SK-N-SH (cell line): ENCODE data around the gene PERCC1. TPM values are rescaled to one million over a fixed set of nuclear protein-coding genes. Genes with fewer than 3 reads are reported as not detected.
A peak's percentile ranks its signal among the peaks of the same experiment; 100 is the strongest.

Experiments used
- CTCF ChIA-PET: fragments of 300-600, 350-600 bp; formaldehyde crosslinking; extraction: SDS; loops from one replicate; lab custom pipeline; 2021; lab: Yijun Ruan, JAX
- POLR2A ChIA-PET: fragments of 350-600 bp; sonication (Branson Sonifier 250); formaldehyde crosslinking; extraction: SDS; loops from one replicate; lab custom pipeline; 2020; ENCODE audit warnings: antibody characterized with exemption, inconsistent platforms; lab: Yijun Ruan, JAX
- DNase-seq: peaks from one replicate; pipeline ENCODE4 v3.0.0; 2012
- H2AFZ ChIP-seq: fragments of 200-600 bp; sonication (generic); 2 replicates; pipeline ENCODE4 v1.8.1; 2016; ENCODE audit warnings: antibody characterized with exemption, mild to moderate bottlenecking, low read depth
- H3F3A ChIP-seq: fragments of 200-600 bp; sonication (generic); replicated peaks from 2 replicates; pipeline ENCODE3; 2016; ENCODE audit warnings: antibody characterized with exemption, mild to moderate bottlenecking; ENCODE audit not compliant: insufficient read depth
- H3K27ac ChIP-seq, 2 experiments: fragments of 200-500 bp in 1 of 2; fragments of 200-600 bp in 1 of 2; sonication (Bioruptor generic) in 1 of 2; sonication (generic), shearing (Covaris generic) in 1 of 2; 2 replicates each; pipeline versions ENCODE4 v1.5.1 to v1.6.1; 2014 to 2016; ENCODE audit warnings: low read depth in 2 of 2, inconsistent platforms in 1 of 2, low read length in 1 of 2, mild to moderate bottlenecking in 1 of 2, mixed read lengths in 1 of 2
- H3K27me3 ChIP-seq: fragments of 200-600 bp; sonication (generic), shearing (Covaris generic); 2 replicates; pipeline ENCODE4 v1.6.1; 2016; ENCODE audit warnings: mixed run types; ENCODE audit not compliant: insufficient read depth
- H3K36me3 ChIP-seq, 2 experiments: fragments of 200-500 bp in 1 of 2; fragments of 200-600 bp in 1 of 2; sonication (Bioruptor generic) in 1 of 2; sonication (generic) in 1 of 2; replicated peaks in 1 of 2; 2 replicates each; pipeline versions ENCODE3 to v1.5.1; 2014 to 2016; ENCODE audit warnings: low read length in 1 of 2, mild to moderate bottlenecking in 1 of 2; ENCODE audit not compliant: insufficient read depth in 2 of 2, control insufficient read depth in 1 of 2
- H3K4me1 ChIP-seq, 2 experiments: fragments of 200-500 bp in 1 of 2; fragments of 200-600 bp in 1 of 2; sonication (Bioruptor generic) in 1 of 2; sonication (generic), shearing (Covaris generic) in 1 of 2; 2 replicates each; pipeline versions ENCODE4 v1.5.1 to v1.6.1; 2014 to 2016; ENCODE audit warnings: low read depth in 1 of 2, low read length in 1 of 2, mixed run types in 1 of 2; ENCODE audit not compliant: insufficient read depth in 2 of 2, control insufficient read depth in 1 of 2
- H3K4me2 ChIP-seq: fragments of 200-600 bp; sonication (generic), shearing (Covaris generic); 2 replicates; pipeline ENCODE4 v1.6.1; 2017; ENCODE audit warnings: mixed run types
- H3K4me3 ChIP-seq, 2 experiments: fragments of 200-500 bp in 1 of 2; fragments of 200-600 bp in 1 of 2; sonication (Bioruptor generic) in 1 of 2; sonication (generic), shearing (Covaris generic) in 1 of 2; 2 replicates each; pipeline versions ENCODE4 v1.5.1 to v1.8.1; 2014 to 2016; ENCODE audit warnings: low read depth in 2 of 2, inconsistent platforms in 1 of 2, low read length in 1 of 2, mild to moderate bottlenecking in 1 of 2, mixed read lengths in 1 of 2, moderate library complexity in 1 of 2
- H3K79me2 ChIP-seq: fragments of 200-600 bp; sonication (generic); 2 replicates; pipeline ENCODE4 v1.8.1; 2017; ENCODE audit warnings: mild to moderate bottlenecking; ENCODE audit not compliant: insufficient read depth
- H3K9ac ChIP-seq: fragments of 200-600 bp; sonication (generic); 2 replicates; pipeline ENCODE4 v1.6.1; 2017; ENCODE audit warnings: mixed run types
- H3K9me2 ChIP-seq: fragments of 200-600 bp; sonication (generic); 2 replicates; pipeline ENCODE4 v1.6.1; 2017; ENCODE audit warnings: mixed run types
- H3K9me3 ChIP-seq: fragments of 200-600 bp; sonication (generic); 2 replicates; pipeline ENCODE4 v1.6.1; 2017; ENCODE audit warnings: mixed run types, mild to moderate bottlenecking, moderate library complexity
- H4K20me1 ChIP-seq: fragments of 200-600 bp; sonication (generic); 2 replicates; pipeline ENCODE4 v1.6.1; 2017; ENCODE audit warnings: mild to moderate bottlenecking, mixed run types; ENCODE audit not compliant: insufficient read depth
- CHD2 ChIP-seq: fragments of 150-350 bp; IDR thresholded peaks from 2 replicates; pipeline ENCODE4 v1.6.1; 2018; ENCODE audit warnings: low read length; ENCODE audit not compliant: partially characterized antibody
- FOXM1 ChIP-seq: IDR thresholded peaks from 2 replicates; pipeline ENCODE4 v1.4.0; 2012; ENCODE audit warnings: low read depth, mild to moderate bottlenecking
- GATA2 ChIP-seq: sonication (generic); formaldehyde crosslinking; IDR thresholded peaks from 2 replicates; pipeline ENCODE4 v1.5.0; 2020; ENCODE audit warnings: mild to moderate bottlenecking, missing genetic modification reagents
- MXI1 ChIP-seq: IDR thresholded peaks from 2 replicates; pipeline ENCODE4 v1.6.1; 2012; ENCODE audit warnings: mild to moderate bottlenecking, low read depth, low read length, improper control_type of control experiment
- PBX3 ChIP-seq: IDR thresholded peaks from 2 replicates; pipeline ENCODE4; 2012
- POLR2AphosphoS5 ChIP-seq: IDR thresholded peaks from 2 replicates; pipeline ENCODE4 v1.6.1; 2012; ENCODE audit warnings: low read depth, low read length
- RAD21 ChIP-seq: IDR thresholded peaks from 2 replicates; pipeline ENCODE4 v1.6.1; 2012; ENCODE audit warnings: mild to moderate bottlenecking, low read length
- RFX5 ChIP-seq: IDR thresholded peaks from 2 replicates; pipeline ENCODE4 v1.6.1; 2012; ENCODE audit warnings: mild to moderate bottlenecking, improper control_type of control experiment, low read length
- TCF12 ChIP-seq: IDR thresholded peaks from 2 replicates; pipeline ENCODE4 v1.4.0; 2012
- TEAD4 ChIP-seq: IDR thresholded peaks from 2 replicates; pipeline ENCODE4 v1.4.0; 2012; ENCODE audit warnings: mild to moderate bottlenecking, borderline replicate concordance; ENCODE audit not compliant: insufficient read depth
- USF1 ChIP-seq: IDR thresholded peaks from 2 replicates; pipeline ENCODE4 v1.4.0; 2012; ENCODE audit warnings: low read depth, borderline replicate concordance
- YY1 ChIP-seq: IDR thresholded peaks from 2 replicates; pipeline ENCODE4 v1.4.0; 2012; ENCODE audit warnings: low read depth, mild to moderate bottlenecking
- WGBS: methylation state at CpG from one replicate; pipeline ENCODE4 v1.1.6; 2017; ENCODE audit warnings: low lambda C conversion rate; 5-methylcytosine and 5-hydroxymethylcytosine counted together
- polyA plus RNA-seq, 3 experiments: library from polyadenylated mRNA; depleted of rRNA; stranded (reverse); fragments of >200 nt; gene quantifications; 2 replicates each; pipeline ENCODE4 v1.2.3, GENCODE V29; 2012

PERCC1 gene
- polyA plus RNA-seq, 1 of the 3 experiments (the other 2 are of a cell fraction): not detected

GRCh38 chr16:1429631-1430030, 1.2 kb upstream of the PERCC1 start:
- H3K9ac ChIP-seq: no peak overlapping the region
- peaks cover 0 to 13% of the 10 kb centered on the region in 2 experiments; a peak in 1 of 4 replicates for H3K4me1 ChIP-seq
- H3F3A ChIP-seq: no peaks in the 10 kb centered on the region
- H3K4me2 ChIP-seq: no peak overlapping the region
- no peak overlapping the region for H2AFZ ChIP-seq
- no peak for DNase-seq
- no peak for TF ChIP-seq TEAD4
- no peak for TF ChIP-seq CHD2
- TF ChIP-seq YY1: no peak
- TF ChIP-seq USF1: no peak
- TF ChIP-seq GATA2 (CRISPR knock-in tag): no peak
- TF ChIP-seq FOXM1: no peak
- TF ChIP-seq TCF12: no peak
- ChIA-PET CTCF (interaction anchor here (1.3 to 1.5 kb wide), 4 partner anchors 8 to 98 kb away, joined by 3 to 4 read pairs (median 4); no protein-coding TSS in a partner anchor), POLR2A (interaction anchor here (0.6 to 2.3 kb wide), 2 partner anchors 9 to 239 kb away, joined by 4 to 6 read pairs; partner anchors contain the start of gene UQCC4)
- H3K27ac ChIP-seq: no peak overlapping the region
- H3K9me2 ChIP-seq: no peaks in the 10 kb centered on the region
- H3K27me3 ChIP-seq: no peaks in the 10 kb centered on the region
- no peaks in the 10 kb centered on the region for H4K20me1 ChIP-seq
- WGBS: 87% methylated on average over 10 of the region's 13 CpGs
- no peaks in the 10 kb centered on the region for H3K79me2 ChIP-seq
- H3K9me3 ChIP-seq: no peaks in the 10 kb centered on the region
- no peaks in the 10 kb centered on the region for H3K36me3 ChIP-seq
- no peak overlapping the region for H3K4me3 ChIP-seq

- Histone ChIP-seq H3K4me2 (no peak overlapping the region), H3K9ac (no peak overlapping the region), H3K36me3 (no peaks in the 10 kb centered on the region), H3K9me3 (no peaks in the 10 kb centered on the region), H2AFZ (no peak overlapping the region), H3K4me3 (no peak overlapping the region), H3K4me1 (peaks cover 0 to 13% of the 10 kb centered on the region in 2 experiments; a peak in 1 of 4 replicates), H3K9me2 (no peaks in the 10 kb centered on the region), H3K27me3 (no peaks in the 10 kb centered on the region), H4K20me1 (no peaks in the 10 kb centered on the region), H3K27ac (peak overlapping the region in 1 of 2 experiments; percentile 55; a peak in 2 of 4 replicates), H3F3A (no peaks in the 10 kb centered on the region), H3K79me2 (no peaks in the 10 kb centered on the region)
- no peak for DNase-seq
- 73% methylated on average over 7 of the region's 14 CpGs for WGBS
- POLR2A ChIA-PET: interaction anchor here (1.2 to 2.3 kb wide), 2 partner anchors 8 to 9 kb away, joined by 3 to 6 read pairs; partner anchors contain the start of gene UQCC4
- CTCF ChIA-PET: interaction anchor here (1.3 to 1.4 kb wide), 3 partner anchors 8 to 97 kb away, joined by 3 to 4 read pairs (median 3); no protein-coding TSS in a partner anchor
- TF ChIP-seq GATA2 (CRISPR knock-in tag): no peak
- TF ChIP-seq MXI1: no peak
- TF ChIP-seq FOXM1: no peak
- TF ChIP-seq POLR2AphosphoS5: no peak
- TF ChIP-seq RAD21: no peak
- TF ChIP-seq PBX3: no peak
- TF ChIP-seq RFX5: no peak
Observed at GRCh38 chr16:1430214-1430758, 592 bp upstream of the PERCC1 start.
